KBM-7 (cell line): Measurements from ENCODE around the gene CHRM1.
"Not testable (repeated sequence)": the region's sequence is repeated elsewhere in the genome, so short reads cannot be mapped to it uniquely, and the experiment has no call there.

Experiments
- DNase-seq: peaks from one replicate; pipeline ENCODE4 v3.0.0-alpha.2; 2015
- in situ Hi-C: fragments of 300-500 bp; cut with MboI; formaldehyde crosslinking; loops from 2 replicates; pipeline ENCODE4 v1.14.3; 2020; ENCODE audit warnings: low sequenced_read_pairs, low pct_unique_long_range_greater_than_20kb, mixed read lengths

CHRM1 gene

DNA sequence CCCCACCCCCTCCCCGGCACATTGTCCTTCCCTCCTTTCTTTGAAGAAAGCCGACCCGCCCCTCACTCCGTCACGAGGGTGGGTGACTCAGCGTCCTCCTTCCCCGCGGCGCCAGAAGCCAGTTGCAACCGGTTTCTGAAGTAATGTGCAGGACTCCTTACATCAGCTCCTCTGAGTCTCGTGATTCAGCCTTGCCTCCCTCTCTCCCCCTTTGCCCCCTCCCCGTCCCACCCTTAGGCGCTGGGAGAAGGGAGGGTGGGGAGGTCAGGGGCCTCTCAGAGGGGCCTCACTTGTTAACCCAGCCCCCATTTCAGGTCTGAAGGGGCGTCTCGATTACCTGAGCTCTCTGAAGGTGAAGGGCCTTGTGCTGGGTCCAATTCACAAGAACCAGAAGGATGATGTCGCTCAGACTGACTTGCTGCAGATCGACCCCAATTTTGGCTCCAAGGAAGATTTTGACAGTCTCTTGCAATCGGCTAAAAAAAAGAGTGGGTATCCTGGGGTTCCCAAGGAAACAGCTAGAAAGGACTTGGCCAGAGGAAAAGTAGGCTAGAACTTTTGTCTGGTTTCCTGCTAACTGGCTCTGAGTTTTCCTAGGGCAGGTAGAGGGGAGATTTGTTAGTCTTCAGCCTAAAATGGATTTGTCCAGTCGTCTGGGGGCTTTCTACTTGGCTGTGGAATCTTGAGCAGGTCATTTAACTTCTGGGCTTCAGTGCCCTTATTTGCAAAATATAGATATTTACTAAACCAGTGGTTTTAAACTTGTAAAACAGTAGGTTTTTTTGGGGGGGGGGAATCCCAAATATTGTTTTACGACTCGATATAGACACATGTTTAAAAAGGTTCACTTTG is 39.4 kb downstream of the CHRM1 start:
- peak; percentile 97 for DNase-seq
- in situ Hi-C loops, result no loop called here

DNA sequence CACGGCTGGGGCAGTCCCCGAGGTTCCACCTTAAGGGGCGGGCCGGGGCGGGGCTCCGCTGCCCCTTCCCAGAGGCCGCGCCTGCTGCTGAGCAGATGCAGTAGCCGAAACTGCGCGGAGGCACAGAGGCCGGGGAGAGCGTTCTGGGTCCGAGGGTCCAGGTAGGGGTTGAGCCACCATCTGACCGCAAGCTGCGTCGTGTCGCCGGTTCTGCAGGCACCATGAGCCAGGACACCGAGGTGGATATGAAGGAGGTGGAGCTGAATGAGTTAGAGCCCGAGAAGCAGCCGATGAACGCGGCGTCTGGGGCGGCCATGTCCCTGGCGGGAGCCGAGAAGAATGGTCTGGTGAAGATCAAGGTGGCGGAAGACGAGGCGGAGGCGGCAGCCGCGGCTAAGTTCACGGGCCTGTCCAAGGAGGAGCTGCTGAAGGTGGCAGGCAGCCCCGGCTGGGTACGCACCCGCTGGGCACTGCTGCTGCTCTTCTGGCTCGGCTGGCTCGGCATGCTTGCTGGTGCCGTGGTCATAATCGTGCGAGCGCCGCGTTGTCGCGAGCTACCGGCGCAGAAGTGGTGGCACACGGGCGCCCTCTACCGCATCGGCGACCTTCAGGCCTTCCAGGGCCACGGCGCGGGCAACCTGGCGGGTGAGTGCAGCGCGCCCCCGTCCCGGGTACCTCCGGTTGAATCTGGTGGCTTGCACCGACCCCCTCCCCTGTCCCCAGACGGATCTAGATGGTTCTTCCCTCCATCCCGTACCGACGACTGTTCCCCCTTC is 40.2 kb downstream of the CHRM1 start, which contains the start of gene SLC3A2:
SLC3A2 (plus strand) TSS at position 94 of the 776 bp plus-strand sequence; CDS start at position 222, 128 bp downstream.
- in situ Hi-C loops, result no loop called here
- peak; percentile 90 for DNase-seq

DNA sequence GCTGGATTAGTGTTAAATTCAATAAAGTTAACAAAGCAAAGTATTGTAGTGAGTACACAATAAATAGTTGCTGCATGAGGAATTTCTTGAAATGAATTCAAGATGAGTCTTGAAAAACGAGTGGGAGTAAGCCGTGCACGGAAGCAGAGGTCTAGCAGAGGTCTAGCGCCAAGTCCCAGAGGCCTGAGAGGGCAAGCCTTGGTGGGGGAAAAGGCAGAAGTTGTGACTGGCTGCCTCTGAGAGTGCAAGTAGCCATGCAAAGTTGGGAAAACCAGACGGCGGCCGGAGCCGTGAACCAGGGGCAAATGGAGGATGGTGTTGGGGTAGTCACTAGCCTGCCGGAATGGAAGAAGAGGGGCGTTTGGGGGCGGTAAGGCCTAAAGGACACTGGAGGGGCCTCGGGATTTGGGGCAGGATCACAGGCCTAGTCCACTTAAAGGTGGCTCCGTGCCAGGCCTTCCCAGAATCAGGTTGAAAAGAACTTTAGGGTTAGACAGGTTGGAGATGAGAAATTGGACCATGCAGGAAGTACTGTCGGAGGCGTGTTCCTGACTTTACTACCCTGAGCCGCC is 40.8 kb downstream of the CHRM1 start:
- DNase-seq, result peak; percentile 62
- in situ Hi-C loops, result no loop called here

DNA sequence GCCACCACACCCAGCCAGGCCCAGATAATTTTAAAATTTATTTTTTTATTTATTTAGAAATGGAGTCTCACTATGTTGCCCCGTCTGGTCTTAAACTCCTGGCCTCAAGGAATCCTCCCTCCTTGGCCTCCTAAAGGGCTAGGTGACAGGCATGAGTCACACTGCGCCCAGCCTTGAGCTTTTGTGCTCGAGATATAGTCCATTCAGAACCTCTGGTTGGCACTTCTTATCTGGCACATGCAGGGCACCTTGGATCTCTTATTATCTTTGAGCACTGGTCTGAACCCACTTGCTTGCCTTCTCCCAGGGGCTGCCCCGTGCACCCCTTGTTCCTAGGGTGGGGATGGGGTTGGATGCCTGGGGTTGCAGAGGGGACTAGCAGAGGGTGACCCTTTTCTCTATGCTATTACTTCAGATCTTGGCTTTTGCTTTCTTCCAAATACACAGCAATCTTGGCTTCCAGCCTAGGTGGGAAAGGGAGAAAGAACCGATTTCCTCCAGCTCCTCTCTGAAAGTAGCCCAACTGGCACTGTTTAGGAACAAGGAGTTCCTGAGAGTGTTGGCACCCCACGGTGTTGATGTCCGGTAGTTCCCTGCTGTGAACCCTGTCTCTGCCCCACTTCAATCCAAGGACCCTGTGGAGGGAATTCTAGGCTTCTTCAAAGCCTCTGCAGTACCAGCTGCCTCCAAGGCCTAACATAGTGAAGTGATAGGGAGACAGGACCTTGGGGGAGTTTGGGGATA is 41.8 kb downstream of the CHRM1 start:
- no peak for DNase-seq
- in situ Hi-C loops, result no loop called here

DNA sequence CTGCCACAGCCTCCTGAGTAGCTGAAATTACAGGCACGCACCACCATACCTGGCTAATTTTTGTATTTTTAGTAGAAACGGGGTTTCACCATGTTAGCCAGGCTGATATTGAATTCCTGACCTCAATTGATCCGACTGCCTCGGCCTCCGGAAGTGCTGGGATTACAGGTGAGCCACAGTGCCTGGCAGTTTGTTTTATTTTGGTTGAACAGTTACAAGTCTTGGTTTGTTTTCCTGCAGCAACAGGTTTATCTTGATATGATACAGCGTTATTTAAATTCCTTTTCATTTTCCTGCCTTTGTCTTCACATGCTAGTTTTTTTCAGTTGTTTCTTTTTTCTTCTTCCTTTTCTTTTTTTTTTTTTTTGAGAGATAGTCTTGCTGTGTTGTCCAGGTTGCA is 44.5 kb downstream of the CHRM1 start:
- in situ Hi-C loops, result no loop called here
- no peak for DNase-seq

DNA sequence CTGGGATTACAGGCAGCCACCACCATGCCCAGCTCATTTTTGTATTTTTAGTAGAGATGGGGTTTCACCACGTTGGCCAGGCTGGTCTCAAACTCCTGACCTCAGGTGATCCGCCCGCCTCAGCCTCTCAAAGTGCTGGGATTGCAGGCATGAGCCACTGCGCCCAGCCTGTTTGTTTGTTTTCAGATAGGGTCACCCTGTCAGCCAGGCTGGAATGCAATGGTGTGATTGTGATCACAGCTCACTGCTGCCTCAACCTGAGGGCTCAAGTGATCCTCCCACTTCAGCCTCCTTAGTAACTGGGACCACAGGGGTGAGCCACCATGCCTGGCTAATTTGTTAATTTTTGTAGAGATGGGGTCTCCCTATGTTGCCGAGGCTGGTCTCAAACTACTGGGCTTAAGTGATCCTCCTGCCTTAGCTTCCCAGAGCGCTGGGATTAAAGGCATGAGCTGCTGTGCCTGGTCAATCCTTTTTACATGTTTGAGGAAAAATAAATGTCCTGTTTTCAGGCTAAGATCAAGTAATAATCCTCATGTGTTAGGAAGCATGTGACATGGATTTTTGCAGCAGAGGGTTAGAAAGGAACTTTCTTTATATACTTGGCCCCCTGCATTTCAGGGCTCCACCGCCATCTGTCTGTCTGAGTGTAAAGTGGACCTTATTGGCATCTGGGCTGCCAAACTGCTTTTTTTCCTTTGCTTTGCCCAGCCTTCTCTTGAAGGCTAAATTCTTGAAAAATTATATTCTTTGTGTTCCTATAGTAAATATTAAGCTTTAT is 45.3 kb downstream of the CHRM1 start:
- no peak for DNase-seq
- in situ Hi-C loops, result no loop called here

DNA sequence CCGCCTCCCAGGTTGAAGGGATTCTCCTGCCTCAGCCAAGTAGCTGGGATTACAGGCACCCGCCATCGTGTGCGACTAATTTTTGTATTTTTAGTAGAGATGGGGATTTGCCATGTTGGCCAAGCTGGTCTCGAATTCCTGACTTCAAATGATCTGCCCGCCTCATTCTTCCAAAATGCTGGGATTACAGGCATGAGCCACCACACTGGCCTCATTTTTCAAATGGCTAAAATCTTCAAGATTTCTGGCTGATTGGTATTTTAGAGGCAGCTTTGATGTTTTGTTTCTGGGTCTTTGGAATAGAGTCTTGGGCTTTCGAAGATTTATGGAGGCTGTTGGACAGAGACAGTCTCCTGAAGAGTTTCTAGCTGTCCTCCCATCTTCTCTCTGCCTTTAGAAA is 46.3 kb downstream of the CHRM1 start:
- in situ Hi-C loops, result no loop called here
- DNase-seq, result no peak

DNA sequence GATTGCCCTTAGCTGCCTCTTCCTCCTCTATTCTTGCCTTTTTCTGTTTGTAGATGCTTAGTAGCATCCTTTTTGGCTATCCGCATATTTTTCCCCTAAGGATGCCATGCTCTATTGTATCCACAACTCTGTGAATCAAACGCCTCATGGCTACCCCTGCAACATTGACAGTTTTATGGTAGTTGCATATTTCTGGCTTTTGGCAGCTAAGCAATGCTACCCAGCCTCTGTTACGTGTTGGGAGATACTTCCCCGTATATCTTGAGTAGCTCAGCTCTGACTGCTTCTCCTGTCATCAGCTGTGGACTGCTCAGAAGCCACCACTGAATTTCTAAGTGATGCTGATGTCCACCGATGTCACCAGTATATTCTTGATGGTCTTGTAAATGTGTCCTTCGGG is 55.5 kb downstream of the CHRM1 start:
- in situ Hi-C loops, result no loop called here
- DNase-seq, result no peak

DNA sequence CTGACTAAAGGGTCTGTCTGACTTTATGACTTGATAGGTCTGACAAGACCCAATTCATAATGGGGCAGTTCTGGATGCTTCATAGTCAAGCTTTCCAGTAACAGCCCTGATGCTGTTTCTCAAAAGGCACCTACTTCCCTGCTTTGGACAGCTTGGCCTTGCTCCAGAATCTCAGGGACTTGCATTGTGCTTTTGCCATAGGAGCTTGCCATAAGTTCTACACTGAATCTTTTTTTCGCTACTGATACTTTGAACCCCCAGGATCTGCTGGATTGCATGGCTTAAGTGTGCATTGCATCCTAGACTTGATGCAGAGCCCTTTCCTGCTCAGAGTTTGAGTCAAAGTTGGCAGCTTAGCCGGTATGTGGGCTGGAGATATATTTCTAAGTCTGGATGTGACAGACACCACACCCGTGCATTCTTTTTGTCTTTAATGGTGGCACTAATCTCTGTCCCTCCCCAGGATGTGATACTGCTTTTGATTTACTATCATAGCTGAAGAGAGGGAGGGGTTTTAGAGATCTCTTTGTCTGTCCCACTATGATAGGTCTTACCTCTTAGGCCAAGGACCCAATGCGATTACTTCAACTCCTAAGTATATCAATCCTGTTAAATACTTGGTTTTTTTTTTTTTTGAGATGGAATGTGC is 57.4 kb downstream of the CHRM1 start:
- in situ Hi-C loops, result no loop called here
- DNase-seq, result no peak

DNA sequence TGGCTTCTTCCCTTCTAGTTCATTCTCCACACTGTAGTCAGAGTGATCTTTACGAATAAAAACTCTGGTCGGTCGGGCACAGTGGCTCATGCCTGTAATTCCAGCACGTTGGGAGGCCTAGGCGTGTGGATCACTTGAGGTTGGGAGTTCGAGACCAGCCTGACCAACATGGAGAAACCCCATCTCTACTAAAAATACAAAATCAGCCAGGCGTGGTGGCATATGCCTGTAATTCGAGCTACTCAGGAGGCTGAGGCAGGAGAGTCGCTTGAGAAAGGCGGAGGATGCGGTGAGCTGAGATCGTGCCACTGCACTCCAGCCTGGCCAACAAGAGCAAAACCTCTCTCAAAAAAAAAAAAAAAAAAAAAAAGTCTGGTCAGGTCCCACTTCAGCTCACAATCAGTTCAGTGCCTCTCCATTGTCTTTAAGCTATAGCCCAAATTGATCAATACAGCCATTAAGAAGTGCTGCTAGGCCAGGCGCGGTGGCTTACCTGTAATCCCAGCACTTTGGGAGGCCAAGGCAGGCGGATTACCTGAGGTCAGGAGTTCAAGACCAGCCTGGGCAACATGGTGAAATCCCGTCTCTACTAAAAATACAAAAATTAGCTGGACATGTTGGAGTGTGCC is 59.5 kb downstream of the CHRM1 start:
- DNase-seq, in situ Hi-C loops: not testable (repeated sequence)

DNA sequence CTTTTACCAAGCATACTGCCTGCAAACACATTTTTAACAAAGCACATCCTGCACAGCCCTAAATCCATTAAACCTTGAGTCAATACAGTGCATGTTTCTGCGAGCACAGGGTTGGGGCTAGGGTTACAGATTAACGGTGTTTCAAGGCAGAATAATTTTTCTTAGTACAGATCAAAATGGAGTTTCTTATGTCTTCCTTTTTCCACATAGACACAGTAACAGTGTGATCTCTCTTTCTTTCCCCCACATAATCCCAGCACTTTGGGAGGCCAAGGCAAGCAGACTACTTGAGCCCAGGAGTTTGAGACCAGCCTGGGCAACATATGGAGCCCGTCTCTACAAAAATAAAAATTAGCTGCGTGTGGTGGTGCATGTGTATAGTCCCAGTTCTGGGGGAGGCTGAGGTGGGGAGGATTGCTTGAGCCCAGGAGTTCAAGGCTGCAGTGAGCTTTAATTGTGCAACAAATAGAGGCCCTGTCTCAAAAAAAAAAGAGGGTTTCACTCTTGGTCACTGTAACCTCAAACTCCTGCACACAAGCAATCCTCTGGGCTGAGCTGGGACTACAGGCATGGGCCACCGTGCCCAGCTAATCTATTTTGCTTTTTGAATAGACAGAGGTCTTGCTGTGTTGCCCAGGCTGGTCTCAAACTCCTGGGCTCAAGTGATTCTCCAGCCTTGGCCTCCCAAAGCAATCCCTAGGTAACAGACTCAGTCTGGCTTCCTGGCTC is 60.2 kb downstream of the CHRM1 start:
- DNase-seq, result no peak
- in situ Hi-C loops, result no loop called here

DNA sequence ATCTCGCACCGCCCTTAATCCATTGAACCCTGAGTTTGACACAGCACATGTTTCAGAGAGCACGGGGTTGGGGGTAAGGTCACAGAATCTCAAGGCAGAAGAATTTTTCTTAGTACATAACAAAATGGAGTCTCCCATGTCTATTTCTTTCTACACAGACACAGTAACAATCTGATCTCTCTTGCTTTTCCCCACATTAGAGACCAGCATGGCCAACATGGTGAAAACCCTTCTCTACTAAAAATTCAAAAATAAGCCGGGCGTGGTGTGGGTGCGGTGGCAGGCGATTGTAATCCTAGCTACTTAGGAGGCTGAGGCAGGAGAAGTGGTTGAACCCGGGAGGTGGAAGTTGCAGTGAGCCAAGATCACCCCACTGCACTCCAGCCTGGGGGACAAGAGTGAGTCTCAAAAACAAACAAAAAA is 61.9 kb downstream of the CHRM1 start:
- in situ Hi-C loops, result not testable (repeated sequence)

More for the DNA sequence above, 61.9 kb downstream of the CHRM1 start:
- not testable (repeated sequence) for DNase-seq
